ENCODE data around the gene C8G.
A peak's percentile ranks its signal among the peaks of the same experiment; 100 is the strongest.

Gene C8G

DNA sequence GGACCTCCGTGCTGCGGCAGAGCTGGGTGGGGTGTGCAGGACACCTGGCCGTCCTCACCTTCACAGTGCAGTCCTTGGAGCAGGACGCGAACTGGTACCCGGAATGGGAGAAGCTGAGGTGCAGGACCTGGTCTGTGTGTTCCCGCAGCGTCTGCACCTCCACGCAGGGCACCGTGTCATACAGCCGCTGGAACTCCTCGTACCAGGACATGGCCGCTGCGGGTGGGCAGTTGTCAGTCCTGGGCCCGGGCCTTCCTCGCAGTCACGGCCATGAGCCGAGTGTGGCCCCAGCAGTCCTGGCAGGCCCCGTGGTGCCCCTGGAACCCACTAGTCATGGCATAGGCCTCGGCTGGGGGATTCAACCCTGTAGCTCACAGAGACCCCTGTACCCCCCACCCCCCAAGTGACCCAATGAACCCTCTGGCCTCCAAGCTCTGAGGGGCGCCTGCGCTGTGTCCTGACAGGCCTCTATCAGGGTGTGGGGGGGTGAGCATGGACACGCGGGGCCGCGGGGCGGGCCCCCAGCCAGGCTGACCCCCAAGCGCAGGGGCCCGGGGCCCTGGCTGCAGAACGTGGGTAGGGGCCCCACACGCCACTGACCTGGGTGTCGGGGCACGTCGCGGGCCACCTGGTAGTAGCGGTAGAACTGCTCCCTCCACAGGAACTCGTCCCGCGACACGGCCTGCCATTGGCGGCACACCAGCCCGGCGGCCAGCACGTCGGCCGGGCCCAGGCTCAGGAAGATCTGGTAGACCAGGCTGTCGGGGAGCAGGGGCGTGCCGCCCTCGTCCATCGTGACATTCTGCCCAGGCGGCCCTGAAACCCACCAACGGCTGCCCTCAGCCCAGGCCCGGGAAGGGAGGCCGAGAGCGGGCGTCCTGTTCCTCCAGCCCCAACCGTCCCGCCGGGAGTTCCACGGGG is 1.5 kb upstream of the C8G start:
- Histone ChIP-seq H3K36me3 (ENCODE audit: insufficient read depth, low read length) (peaks cover 40% of the 10 kb centered on the region), H3K9me3 (ENCODE audit: insufficient read depth, low read depth, low read length) (no peaks in the 10 kb centered on the region), H3K9ac (ENCODE audit: low read depth, low read length) (peak overlapping the region; percentile 86), H3K27ac (ENCODE audit: low read depth, low read length) (peak overlapping the region; percentile 41; the same call in 1 of the 2 replicates), H3K27me3 (ENCODE audit: insufficient read depth, low read length) (no peaks in the 10 kb centered on the region), H3K4me1 (ENCODE audit: insufficient read depth, low read length) (no peaks in the 10 kb centered on the region; the same call in 1 of the 2 replicates), H3K4me3 (ENCODE audit: low read length) (peak overlapping the region; percentile 93)
- WGBS: 30% methylated on average over 61 of the region's 61 CpGs

DNA sequence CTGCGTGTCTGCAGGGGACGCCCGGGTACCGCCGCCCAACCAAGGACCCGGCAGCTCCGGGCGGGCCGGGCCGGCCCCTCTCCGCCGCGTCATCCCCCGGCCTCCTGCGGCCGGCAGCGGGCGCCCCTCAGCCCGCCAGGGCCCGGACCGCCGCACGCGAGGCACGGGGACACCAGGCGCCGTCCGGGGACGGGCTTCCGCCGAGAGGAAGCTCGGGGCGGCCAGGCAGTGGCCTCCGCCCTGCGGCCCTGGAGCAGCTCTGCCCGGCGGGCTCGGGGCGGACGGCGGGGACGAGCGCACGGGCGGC is 878 bp upstream of the C8G start:
- no peaks in the 10 kb centered on the region for H3K27me3 ChIP-seq (ENCODE audit: insufficient read depth, low read length)
- peak overlapping the region; percentile 93 for H3K4me3 ChIP-seq (ENCODE audit: low read length)
- peak overlapping the region; percentile 68; the same call in 1 of the 2 replicates for H3K27ac ChIP-seq (ENCODE audit: low read depth, low read length)
- H3K9me3 ChIP-seq (ENCODE audit: insufficient read depth, low read depth, low read length): no peaks in the 10 kb centered on the region
- H3K4me1 ChIP-seq (ENCODE audit: insufficient read depth, low read length): no peaks in the 10 kb centered on the region; the same call in 1 of the 2 replicates
- peaks cover 37% of the 10 kb centered on the region for H3K36me3 ChIP-seq (ENCODE audit: insufficient read depth, low read length)
- H3K9ac ChIP-seq (ENCODE audit: low read depth, low read length): peak overlapping the region; percentile 86
- WGBS: under 1% methylated on average over 45 of the region's 45 CpGs

DNA sequence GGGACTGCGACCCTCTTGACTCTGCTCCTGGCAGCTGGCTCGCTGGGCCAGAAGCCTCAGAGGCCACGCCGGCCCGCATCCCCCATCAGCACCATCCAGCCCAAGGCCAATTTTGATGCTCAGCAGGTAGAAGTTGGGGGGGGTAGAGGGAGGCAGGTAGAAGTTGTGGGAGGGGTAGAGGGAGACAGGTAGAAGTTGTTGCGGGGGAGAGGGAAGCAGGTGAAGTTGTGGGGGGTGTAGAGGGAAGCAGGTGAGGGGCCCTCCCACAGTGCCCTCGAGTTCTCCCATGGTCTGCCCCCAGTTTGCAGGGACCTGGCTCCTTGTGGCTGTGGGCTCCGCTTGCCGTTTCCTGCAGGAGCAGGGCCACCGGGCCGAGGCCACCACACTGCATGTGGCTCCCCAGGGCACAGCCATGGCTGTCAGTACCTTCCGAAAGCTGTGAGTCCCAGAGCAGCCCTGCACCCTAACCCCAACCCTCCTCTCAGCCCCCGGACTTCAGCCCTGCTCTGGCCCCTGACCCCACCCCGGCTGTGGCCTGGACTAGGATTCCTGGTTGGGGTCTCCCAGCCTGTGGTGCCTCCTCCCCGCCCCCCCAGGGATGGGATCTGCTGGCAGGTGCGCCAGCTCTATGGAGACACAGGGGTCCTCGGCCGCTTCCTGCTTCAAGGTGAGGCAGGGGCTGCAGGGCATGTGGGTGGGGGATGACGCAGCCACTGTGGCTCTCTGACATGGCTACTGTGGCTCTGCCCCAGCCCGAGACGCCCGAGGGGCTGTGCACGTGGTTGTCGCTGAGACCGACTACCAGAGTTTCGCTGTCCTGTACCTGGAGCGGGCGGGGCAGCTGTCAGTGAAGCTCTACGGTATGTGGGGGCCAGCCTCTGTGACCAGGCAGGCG is 537 bp downstream of the C8G start:
- Histone ChIP-seq H3K27me3 (ENCODE audit: insufficient read depth, low read length) (no peaks in the 10 kb centered on the region), H3K27ac (ENCODE audit: low read depth, low read length) (no peak overlapping the region), H3K9me3 (ENCODE audit: insufficient read depth, low read depth, low read length) (no peaks in the 10 kb centered on the region), H3K36me3 (ENCODE audit: insufficient read depth, low read length) (peaks cover 24% of the 10 kb centered on the region), H3K9ac (ENCODE audit: low read depth, low read length) (no peak overlapping the region), H3K4me3 (ENCODE audit: low read length) (no peak overlapping the region), H3K4me1 (ENCODE audit: insufficient read depth, low read length) (peaks cover 4% of the 10 kb centered on the region)
- 87% methylated on average over 30 of the region's 30 CpGs for WGBS

DNA sequence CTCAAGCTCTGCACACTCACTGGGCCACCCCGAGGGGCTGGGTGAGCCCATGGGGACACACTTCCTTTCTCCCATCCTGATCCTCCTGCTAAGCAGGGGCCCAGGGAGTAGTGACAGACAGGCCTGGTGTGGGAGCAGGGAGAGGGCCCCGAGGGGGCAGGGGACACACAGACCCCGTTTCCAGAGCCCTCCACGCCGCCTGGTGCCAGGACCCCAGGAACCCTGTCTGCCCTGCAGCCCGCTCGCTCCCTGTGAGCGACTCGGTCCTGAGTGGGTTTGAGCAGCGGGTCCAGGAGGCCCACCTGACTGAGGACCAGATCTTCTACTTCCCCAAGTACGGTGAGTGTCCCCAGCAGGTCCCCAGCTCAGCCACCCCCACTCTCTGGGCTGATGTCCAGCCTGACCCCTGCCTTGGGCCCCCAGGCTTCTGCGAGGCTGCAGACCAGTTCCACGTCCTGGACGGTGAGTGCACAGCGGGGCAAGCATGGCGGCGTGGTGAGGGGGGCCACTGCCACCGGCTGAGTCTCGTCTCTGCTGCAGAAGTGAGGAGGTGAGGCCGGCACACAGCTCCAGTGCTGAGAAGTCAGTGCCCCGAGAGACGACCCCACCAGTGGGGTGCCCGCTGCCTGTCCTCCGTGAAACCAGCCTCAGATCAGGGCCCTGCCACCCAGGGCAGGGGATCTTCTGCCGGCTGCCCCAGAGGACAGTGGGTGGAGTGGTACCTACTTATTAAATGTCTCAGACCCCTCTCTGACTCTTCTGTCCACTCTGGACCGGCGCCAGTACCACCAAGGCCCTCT is 1.4 kb downstream of the C8G start:
- H3K36me3 ChIP-seq (ENCODE audit: insufficient read depth, low read length): peaks cover 15% of the 10 kb centered on the region

DNA sequence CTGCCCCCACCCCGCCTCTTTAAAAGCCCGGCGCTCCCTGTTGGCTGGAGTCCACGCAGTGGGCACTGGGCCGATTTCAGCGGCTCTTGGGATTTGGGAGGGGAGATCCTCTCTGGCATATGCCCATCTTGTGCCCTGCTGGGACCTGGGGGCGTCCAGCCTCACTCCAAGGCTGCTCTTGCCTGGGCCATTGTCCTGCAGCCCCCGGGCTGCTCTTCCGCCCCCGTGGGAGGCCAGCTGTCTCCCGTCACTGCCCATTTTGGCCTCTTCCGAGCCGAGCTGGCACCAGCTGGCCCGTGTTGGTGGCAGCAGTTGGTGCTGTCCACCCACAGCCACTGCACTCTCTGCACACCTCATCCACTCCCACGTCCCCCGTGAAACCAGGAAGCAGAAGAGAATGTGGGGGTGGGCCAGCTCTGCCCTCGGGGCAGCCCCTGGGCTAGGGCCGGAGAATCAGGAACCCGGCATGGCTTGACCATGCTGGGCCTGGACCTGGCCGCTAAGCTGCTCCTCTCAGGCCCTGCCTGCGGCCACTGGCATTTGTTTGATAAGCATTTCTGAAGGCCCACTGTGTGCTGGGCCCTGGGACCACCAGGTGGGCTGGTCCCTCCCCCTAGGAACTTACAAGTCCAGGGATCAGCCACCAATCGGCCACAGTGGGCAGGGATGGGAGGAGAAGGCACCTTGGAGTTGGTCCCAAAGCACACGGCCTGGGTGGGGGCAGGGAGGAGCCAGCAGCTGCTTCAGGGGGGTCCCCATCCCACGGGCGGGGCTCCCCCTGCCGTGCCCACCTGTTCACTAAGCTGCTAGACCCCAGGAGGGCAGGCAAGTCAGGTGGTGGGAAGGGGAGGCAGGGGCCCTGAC is 2.2 kb downstream of the C8G start:
- 78% methylated on average over 26 of the region's 26 CpGs for WGBS
- Histone ChIP-seq H3K4me3 (ENCODE audit: low read length) (no peak overlapping the region), H3K4me1 (ENCODE audit: insufficient read depth, low read length) (peaks cover 7% of the 10 kb centered on the region), H3K27ac (ENCODE audit: low read depth, low read length) (no peak overlapping the region), H3K27me3 (ENCODE audit: insufficient read depth, low read length) (no peaks in the 10 kb centered on the region), H3K9me3 (ENCODE audit: insufficient read depth, low read depth, low read length) (no peaks in the 10 kb centered on the region), H3K9ac (ENCODE audit: low read depth, low read length) (no peak overlapping the region; the same call in 1 of the 2 replicates), H3K36me3 (ENCODE audit: insufficient read depth, low read length) (peaks cover 7% of the 10 kb centered on the region)

More for the DNA sequence above, 1.4 kb downstream of the C8G start:
- no peaks in the 10 kb centered on the region for H3K9me3 ChIP-seq (ENCODE audit: insufficient read depth, low read depth, low read length)
- no peak overlapping the region for H3K27ac ChIP-seq (ENCODE audit: low read depth, low read length)
- no peaks in the 10 kb centered on the region for H3K27me3 ChIP-seq (ENCODE audit: insufficient read depth, low read length)
- no peak overlapping the region for H3K4me3 ChIP-seq (ENCODE audit: low read length)
- WGBS: 92% methylated on average over 27 of the region's 27 CpGs
- H3K4me1 ChIP-seq (ENCODE audit: insufficient read depth, low read length): peaks cover 7% of the 10 kb centered on the region
- H3K9ac ChIP-seq (ENCODE audit: low read depth, low read length): no peak overlapping the region

DNA sequence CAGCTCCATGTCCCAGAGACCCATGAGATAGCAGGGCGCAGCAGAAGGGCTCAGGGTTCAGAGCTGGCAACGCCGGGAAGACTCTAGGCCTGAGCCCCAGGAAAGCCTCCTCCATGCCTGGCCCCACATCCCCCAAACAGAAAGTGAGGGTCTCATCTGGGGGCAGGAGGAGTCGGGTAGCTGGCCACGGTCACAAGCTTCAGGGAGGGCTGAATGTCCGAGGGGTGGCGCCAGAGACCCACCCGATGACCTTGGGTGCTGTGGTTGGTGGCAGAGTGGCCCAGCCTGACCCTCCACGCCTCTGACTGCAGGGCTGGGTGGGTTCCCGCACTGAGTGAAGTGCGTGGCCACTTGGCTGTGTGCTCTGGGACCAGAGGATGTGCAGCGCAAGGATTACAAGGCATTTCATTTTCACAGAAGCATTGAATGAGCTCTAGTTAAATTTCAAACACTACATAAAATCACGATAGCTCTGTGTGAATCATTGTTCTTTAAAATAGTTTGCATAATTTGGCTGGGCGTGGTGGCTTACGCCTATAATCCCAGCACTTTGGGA is 3.0 kb downstream of the C8G start:
- Histone ChIP-seq H3K27me3 (ENCODE audit: insufficient read depth, low read length) (no peaks in the 10 kb centered on the region), H3K4me3 (ENCODE audit: low read length) (no peak overlapping the region), H3K9me3 (ENCODE audit: insufficient read depth, low read depth, low read length) (no peaks in the 10 kb centered on the region), H3K9ac (ENCODE audit: low read depth, low read length) (no peak overlapping the region), H3K36me3 (ENCODE audit: insufficient read depth, low read length) (no peaks in the 10 kb centered on the region), H3K27ac (ENCODE audit: low read depth, low read length) (no peak overlapping the region), H3K4me1 (ENCODE audit: insufficient read depth, low read length) (peaks cover 7% of the 10 kb centered on the region)
- 58% methylated on average over 15 of the region's 15 CpGs for WGBS

DNA sequence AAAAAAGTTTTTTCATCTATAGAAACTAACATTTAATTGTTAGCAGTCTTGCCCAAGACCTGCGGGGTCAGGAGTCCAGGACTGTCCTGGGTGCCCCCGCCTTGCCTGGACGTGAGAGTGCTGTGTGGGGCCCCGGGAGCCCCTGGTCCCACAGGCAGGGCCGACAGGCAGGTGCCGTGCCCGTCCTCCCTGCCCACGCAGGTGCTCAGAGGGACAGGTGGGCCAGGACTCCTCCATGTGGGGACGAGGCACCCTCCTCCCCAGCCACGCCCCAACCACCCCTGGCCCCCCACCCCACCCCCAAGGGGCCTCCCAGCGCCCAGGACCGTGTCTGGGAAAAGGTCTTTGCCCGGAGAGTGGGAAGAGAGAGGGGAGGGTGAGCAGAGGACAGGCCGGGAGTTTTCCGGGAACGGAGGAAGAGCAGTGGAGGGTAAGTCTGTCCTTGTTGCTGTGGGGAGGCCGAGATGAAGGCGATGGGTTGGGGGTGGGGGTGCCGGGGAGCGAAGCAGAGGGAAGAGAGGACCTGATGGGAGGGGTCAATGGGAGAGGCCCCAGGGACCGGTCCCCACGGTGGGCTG is 4.3 kb downstream of the C8G start:
- 29% methylated on average over 22 of the region's 22 CpGs for WGBS
- Histone ChIP-seq H3K36me3 (ENCODE audit: insufficient read depth, low read length) (no peaks in the 10 kb centered on the region), H3K27ac (ENCODE audit: low read depth, low read length) (no peak overlapping the region), H3K27me3 (ENCODE audit: insufficient read depth, low read length) (no peaks in the 10 kb centered on the region), H3K4me1 (ENCODE audit: insufficient read depth, low read length) (peaks cover 7% of the 10 kb centered on the region), H3K4me3 (ENCODE audit: low read length) (peak overlapping the region; percentile 67), H3K9ac (ENCODE audit: low read depth, low read length) (peak overlapping the region; percentile 71), H3K9me3 (ENCODE audit: insufficient read depth, low read depth, low read length) (no peaks in the 10 kb centered on the region)

DNA sequence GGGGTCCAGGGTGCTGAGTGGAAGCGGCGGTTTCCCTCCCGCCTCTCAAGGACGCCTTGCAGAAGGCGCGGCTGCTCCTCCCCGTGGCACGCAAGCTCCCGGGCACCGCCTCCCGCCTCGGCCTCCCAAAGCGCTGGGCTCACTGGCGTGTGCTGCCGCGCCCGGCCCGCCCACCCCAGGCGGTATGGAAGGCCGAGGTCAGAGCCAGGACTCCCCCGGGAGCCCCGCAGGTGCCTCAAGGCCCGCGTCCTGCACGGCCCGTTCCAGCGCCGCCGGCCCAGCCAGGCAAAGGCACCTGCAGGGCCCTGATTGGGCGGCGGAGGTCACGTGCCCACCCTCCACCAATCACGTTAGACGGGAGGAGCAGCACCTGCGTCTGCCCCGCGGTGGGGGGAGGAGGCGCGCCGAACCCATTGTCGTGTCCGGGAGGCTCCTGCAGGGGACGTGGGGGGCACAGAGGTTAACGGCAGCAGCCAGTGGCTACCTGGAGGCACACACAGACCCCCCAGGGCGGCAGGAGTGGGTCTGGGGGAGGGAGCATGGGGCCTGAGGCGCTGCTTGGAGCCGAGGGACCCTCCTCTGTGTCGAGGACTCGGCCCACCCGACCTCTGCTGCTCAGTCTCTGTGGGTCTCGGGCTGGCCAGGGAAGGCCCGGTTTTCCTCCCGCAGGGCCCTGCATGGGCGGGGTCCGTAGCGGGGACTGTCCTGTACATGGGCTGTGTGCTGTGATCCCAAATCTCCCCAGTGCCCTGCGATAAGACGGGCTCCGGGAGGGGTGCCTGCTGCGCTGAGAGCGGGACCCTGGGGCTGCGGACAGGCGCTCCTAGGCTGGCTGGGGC is 5.0 kb downstream of the C8G start:
- WGBS: 4% methylated on average over 63 of the region's 63 CpGs
- H3K4me1 ChIP-seq (ENCODE audit: insufficient read depth, low read length): peaks cover 7% of the 10 kb centered on the region
- H3K9ac ChIP-seq (ENCODE audit: low read depth, low read length): peak overlapping the region; percentile 77
- H3K36me3 ChIP-seq (ENCODE audit: insufficient read depth, low read length): no peaks in the 10 kb centered on the region
- H3K9me3 ChIP-seq (ENCODE audit: insufficient read depth, low read depth, low read length): no peaks in the 10 kb centered on the region
- H3K4me3 ChIP-seq (ENCODE audit: low read length): peak overlapping the region; percentile 67
- H3K27ac ChIP-seq (ENCODE audit: low read depth, low read length): peak overlapping the region; percentile 63
- no peaks in the 10 kb centered on the region for H3K27me3 ChIP-seq (ENCODE audit: insufficient read depth, low read length)

DNA sequence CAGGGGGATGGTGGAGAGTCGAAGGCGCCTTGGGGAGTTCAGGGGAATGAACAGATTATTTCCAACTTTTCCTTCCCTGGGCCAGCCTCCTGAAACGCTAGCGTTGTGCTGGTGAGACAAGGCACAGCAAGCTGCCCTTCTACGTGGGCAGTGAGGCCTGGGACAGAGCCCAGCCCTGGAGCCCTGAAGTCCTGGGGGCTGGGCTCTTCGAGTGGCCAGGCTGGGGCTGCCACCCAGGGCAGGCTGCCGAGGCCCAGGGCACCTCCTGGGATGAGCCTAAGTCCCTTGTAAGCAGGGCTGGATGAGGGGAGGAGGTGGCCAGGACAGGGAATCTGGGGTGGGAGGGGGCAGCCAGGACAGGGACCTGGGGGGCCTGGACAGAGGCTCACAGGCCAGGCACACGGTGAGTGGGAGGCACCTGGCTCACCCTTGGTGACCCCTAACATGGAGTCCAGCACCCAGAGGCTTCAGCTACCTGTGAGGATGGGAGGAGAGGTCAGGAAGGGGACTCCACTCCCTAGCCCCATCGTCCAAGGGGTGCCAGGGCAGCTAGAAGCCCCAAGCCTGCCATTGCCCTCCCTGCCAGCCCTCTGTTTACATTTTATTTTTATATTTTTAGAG is 5.7 kb downstream of the C8G start:
- no peaks in the 10 kb centered on the region for H3K36me3 ChIP-seq (ENCODE audit: insufficient read depth, low read length)
- H3K4me3 ChIP-seq (ENCODE audit: low read length): peak overlapping the region; percentile 67
- H3K9me3 ChIP-seq (ENCODE audit: insufficient read depth, low read depth, low read length): no peaks in the 10 kb centered on the region
- WGBS: 53% methylated on average over 9 of the region's 9 CpGs
- H3K27me3 ChIP-seq (ENCODE audit: insufficient read depth, low read length): no peaks in the 10 kb centered on the region
- H3K9ac ChIP-seq (ENCODE audit: low read depth, low read length): peak overlapping the region; percentile 77
- H3K4me1 ChIP-seq (ENCODE audit: insufficient read depth, low read length): peaks cover 7% of the 10 kb centered on the region
- H3K27ac ChIP-seq (ENCODE audit: low read depth, low read length): peak overlapping the region; percentile 63

Measured in HUES64 (cell line).